Activated T-cell treated with anti-CD3 and anti-CD28 coated beads for 24 hours (primary cell): ENCODE results near the gene CRB2.
"Not testable (repeated sequence)": the region's sequence is repeated elsewhere in the genome, so short reads cannot be mapped to it uniquely, and the experiment has no call there.

Experiments used
- DNase-seq: peaks from one replicate; pipeline ENCODE4 v3.0.0-alpha.2; 2020; ENCODE audit warnings: low read depth

The CRB2 gene

GRCh38 chr9:123382653-123383511 lies 26.9 kb downstream of the CRB2 start:
- DNase-seq = no peak

DNA sequence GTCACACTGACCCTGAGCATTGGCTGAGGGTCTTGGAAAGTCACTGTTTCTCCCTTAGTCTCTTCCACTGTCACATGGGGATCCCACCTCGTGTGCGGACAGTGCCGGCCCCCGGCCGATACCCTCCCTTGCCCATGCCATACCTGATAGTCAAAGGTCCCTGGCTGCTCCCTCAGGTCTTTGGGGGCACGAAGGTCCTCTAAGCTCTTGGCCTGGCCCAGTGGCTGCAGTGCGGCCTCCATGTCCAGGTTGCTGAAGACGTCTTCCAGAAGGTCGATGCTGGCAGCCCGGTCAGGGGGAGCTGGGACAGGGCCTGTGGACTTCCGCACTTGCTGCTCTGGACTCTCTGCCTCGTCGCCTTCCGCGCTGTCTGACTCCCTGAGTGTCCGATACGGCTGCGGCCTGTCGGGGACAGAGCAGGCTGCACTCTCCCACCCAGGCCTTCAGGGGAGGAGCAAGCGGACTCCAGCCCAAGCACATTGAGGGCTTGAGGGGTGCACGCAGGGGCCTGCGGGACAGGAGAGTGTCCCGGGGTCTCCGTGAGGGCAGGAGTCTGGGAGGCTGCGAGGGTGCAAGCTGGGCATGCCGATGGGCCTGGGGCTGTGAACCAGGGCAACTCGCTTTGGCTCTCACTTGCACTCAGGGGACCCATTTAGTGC lies 27.6 kb downstream of the CRB2 start:
- no peak for DNase-seq

GRCh38 chr9:123387686-123388085 lies 31.7 kb downstream of the CRB2 start:
- DNase-seq = no peak

- no peak for DNase-seq
Observed at GRCh38 chr9:123389070-123389469, 33.1 kb downstream of the CRB2 start.

- no peak for DNase-seq
Observed at GRCh38 chr9:123389698-123390097, 33.7 kb downstream of the CRB2 start.

DNA sequence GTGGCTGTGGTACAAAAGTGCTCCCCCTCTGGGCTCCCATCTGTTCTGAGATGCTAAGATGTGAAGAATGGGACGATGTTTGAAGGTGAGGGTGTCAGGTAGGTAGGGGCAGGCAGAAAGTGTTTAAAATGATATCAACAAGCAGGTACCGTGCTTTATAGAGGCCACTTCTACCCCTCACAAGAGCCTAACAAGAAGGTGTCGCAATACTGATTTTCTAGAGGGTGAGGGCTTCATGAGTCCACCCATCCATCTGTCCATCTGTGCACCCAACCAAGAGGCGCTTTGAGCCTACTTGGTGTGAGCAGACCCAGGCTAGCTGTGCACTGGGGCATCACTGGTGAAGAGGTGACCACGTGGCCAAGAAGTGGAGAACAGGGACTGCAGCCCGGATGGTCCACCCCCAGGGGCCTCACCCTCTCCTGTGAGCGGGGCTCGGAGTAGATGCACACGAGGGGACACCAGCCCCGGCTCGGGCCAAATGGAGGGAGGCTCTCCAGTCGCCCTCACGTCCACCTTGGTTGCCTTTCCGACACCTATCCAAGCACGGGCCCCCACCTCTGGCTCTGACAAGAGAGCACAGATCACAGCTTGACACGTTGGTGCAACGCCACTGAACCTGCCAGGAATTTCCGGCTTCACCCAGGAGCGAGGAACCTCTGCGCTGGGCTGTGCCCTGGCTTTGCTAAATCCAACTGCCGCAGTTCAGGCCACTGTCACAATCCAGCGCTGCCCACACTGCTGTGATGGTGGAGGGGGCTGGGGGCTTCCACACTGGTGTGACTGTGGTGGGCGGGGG lies 34.5 kb downstream of the CRB2 start:
- no peak for DNase-seq

DNA sequence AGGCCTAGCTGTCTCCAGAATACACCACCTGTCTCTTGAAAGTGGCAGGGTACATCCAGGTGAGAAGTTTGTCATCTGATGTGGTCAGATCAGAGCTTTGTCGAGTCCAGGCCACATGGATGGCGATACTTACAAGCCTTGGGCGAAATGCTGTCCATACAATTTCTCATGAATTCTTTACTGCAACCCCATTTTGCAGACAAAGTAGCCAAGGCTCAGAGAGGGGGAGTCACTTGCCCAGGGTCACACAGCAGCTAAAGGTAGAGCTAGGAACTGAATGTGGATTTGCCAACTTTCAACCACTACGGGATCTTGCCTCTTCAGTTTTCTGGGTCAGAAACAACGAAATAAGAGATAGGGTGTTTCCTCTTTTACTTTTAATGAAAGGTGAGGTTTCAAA lies 35.2 kb downstream of the CRB2 start:
- DNase-seq = no peak

DNA sequence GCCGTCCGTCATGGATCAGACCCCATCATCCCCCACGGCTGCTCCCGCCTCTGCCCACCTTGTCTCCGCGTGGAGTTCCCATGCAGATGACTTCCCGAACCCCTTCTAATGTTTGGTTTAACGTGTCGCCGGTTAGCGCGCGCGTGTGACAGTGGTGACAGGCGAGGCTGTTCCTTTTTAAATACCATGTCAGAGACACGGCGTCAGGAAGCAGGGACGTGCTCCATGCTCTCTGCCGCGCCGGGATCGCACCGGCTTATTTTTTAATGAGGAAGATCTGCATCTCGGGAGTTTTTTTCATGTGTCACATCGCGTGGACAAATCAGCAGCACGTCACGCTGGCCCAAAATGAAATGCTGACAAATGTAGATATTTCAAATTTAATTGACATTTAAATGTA lies 35.9 kb downstream of the CRB2 start:
- no peak for DNase-seq

DNA sequence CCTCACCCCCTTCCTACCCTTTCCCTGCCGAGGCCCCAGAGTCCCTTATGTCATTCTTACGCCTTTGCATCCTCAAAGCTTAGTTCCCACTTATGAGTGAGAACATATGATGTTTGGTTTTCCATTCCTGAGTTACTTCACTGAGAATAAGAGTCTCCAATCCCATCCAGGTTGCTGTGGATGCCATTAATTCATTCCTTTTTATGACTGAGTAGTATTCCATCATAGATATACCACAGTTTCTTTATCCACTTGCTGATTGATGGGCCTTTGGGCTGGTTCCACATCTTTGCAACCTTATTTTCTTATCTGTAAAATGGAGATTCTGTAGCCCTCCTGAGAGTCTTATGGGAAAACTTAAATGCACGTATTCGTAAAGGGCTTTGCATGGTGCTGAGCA lies 36.8 kb downstream of the CRB2 start:
- DNase-seq = no peak

DNA sequence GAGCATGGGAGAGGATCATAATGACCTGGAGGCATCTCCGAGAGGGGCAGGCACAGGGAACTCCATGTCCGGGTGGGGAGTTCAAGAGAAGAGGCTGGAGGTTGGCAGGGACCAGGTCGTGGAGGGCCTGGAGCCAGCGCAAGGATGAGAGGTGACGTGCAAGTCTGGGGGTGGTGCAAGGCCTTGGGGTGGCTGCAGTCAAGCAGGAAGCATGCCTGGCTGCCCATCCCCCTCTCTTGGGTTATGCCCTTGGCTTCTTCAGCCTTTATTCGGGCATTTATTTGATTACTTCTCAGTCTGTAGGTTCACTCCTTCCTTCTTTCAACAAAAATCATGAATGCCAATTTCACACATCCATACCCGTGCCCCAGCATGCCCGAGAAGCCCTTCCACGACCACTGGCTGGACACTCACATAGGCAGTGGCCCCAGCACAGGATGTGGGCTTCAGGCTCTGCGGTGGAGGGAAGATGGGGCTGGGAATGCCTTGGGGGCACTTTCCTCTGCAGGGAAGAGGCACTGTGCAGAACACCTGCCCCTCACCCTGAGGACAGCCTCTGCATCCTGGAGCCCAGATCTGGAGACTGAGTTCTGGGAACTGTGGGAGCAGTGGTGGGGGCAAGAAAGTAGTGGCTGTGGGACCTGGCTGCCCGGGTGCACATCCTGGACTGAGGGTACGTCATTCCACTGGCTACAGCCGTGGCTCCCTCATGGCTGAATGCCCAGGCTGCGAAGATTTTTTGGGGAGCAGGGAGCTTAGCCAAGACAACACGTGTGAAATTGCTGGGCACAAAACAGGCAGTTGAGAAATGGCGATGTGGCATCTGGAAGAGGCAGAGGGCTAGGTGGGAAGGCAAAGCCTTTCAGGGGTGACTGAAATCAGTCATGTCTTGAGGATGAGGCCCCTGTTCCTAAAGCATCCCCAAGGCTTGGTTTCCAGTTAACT lies 38.6 kb downstream of the CRB2 start:
- no peak for DNase-seq

DNA sequence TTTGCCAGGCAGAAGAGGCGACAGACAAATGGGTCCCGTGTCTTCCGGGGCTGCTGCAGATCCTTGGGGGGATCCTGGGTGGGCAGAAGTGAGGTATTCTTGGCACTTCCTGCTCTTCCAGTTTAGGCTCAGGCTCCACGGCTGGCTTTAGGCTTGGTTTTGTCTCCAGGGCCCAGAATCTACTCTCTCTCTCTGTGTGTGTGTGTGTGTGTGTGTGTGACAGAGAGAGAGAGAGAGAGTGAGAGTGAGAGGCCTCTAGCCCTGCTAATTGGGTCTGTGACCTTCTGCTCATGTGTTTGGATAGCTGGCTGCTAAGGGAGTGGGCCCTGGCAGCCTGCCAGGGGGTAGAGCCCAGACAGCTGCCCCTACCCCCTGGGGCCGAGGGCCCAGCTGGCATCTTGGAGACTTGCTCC lies 39.3 kb downstream of the CRB2 start:
- no peak for DNase-seq

GRCh38 chr9:123395689-123396511 lies 39.9 kb downstream of the CRB2 start:
- DNase-seq = no peak

DNA sequence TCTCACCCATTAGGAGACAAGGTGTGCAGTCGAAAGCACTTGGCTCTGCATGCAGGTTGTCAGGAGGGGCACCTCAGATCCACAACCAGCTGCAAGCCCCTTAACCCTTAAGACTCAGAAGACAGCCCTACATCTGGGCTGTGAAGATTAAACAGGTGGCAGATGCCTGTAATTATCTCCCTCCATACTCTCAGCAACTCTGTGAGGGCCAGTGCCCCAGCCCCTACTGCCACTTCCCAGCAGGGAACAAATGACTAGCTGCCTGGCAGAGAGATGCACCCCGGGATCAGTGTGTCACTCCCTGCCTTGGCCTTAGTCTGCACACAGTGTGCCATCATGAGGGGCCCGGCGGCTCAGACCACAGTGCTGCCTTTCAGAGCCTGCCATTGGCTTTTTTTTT lies 42.0 kb downstream of the CRB2 start:
- no peak for DNase-seq

DNA sequence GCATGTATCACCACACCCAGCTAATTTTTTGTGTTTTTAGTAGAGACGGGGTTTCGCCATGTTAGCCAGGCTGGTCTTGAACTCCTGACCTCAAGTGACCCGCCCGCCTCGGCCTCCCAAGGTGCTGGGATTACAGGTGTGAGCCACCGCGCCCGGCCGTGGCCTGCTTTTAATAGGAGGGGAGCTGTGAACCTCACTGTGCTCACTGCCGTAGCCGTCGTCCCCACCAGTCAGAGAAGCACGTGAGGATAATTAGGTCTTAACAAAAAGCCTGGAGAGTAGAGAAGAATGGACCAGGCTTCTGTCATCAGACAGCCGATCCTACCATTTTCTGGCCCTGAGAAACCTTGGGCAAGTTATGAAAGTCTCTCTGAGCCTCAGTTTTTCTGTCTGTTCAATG lies 42.9 kb downstream of the CRB2 start:
- DNase-seq = not testable (repeated sequence)

DNA sequence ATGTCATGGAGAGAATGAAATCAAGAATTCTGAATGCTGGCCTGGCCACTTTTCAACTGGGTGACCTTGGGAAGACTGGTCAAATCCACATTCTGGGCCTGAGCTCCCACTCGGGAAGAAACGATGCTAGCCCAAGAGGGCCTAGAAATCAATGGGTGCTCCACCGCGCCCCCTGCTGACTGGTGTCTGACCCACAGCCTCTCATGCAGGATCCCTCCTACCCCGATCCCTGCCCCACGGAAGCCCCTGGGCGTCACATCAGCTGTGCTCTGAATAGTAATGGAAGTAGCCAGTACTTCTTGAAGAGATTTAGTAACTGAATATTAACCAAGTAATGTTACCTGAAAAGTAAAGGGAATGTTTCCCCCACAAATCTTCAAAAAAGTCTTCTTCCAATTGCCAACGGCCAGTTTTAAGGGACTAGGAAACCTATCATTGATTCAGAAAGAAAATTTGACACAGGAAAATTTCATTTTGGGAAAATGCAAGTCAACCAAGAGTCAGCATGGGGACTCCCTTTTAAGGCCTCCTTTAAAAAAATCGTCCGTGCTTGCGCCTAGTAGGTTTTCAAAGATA lies 43.9 kb downstream of the CRB2 start:
- no peak for DNase-seq

GRCh38 chr9:123400926-123401503 lies 45.0 kb downstream of the CRB2 start:
- DNase-seq = no peak

- DNase-seq = no peak
Observed at GRCh38 chr9:123401879-123402513, 46.0 kb downstream of the CRB2 start.

- no peak for DNase-seq
Observed at GRCh38 chr9:123402981-123403509, 47.0 kb downstream of the CRB2 start.

- DNase-seq = no peak
Observed at GRCh38 chr9:123406016-123406415, 50.0 kb downstream of the CRB2 start.
